Sciatic nerve (tissue), 2 donors: ENCODE measurements around the gene DHX8. TPM values are rescaled to one million over a fixed set of nuclear protein-coding genes. Genes with fewer than 3 reads are reported as not detected.
"Not testable (repeated sequence)": the region's sequence is repeated elsewhere in the genome, so short reads cannot be mapped to it uniquely, and the experiment has no call there.

Experiments used
- ATAC-seq: fragments of 200-7000 bp; cut with Tn5 transposase; one replicate; pipeline ENCODE4 v1.9.1; 2020; ENCODE audit warnings: mild to moderate bottlenecking, moderate library complexity
- DNase-seq: peaks from one replicate; pipeline ENCODE4 v3.0.0-alpha.2; 2020; ENCODE audit warnings: low spot score
- intact Hi-C: fragments of 100-400 bp; cut with DNase I; formaldehyde crosslinking; loops from one replicate; pipeline ENCODE4 v1.14.2; 2022
- total RNA-seq: library from RNA; stranded (reverse); fragmentation: NEBNext Ultra II Directional; extraction: Animal tissue kit (Norgen Biotek cat#: 25700); gene quantifications from one replicate; pipeline ENCODE4 v1.2.1, GENCODE V29; 2021
- donor health status: DM: no; HTN: no; CAD: no.
- donor health status: DM: no; HTN: no; CAD: no.

Gene DHX8
- total RNA-seq, 1 donor from 2014 or later, result 40.9 TPM

GRCh38 chr17:43509440-43509839 is 25.7 kb downstream of the DHX8 start:
- intact Hi-C loops, DNase-seq, ATAC-seq: not testable (repeated sequence)

DNA sequence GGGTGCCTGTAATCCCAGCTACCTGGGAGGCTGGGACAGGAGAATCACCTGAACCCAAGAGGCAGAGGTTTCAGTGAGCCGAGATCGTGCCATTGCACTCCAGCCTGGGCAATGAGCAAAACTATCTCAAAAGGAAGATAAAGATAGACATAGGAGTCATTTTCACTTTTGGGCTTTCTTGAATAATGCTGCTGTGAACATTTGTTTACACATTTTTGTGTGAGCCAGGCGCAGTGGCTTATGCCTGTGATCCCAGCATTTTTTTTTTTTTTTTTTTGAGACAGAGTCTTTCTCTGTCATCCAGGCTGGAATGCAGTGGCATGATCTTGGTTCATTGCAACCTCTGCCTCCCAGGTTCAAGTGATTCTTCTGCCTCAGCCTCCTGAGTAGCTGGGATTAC is 27.4 kb downstream of the DHX8 start:
- DNase-seq, intact Hi-C loops, ATAC-seq: not testable (repeated sequence)

- intact Hi-C loops, result no loop called here
- ATAC-seq (no peak), DNase-seq (no peak)
These were observed 31.9 kb downstream of the DHX8 start for GRCh38 chr17:43515656-43516055.

- intact Hi-C loops, result no loop called here
- ATAC-seq (no peak), DNase-seq (no peak)
These were observed 33.4 kb downstream of the DHX8 start for GRCh38 chr17:43517161-43517560.

GRCh38 chr17:43517615-43518386 is 34.0 kb downstream of the DHX8 start:
- ATAC-seq (no peak), DNase-seq (no peak)
- intact Hi-C loops, result no loop called here

GRCh38 chr17:43521389-43521788 is 37.6 kb downstream of the DHX8 start:
- intact Hi-C loops, result no loop called here
- DNase-seq (no peak), ATAC-seq (no peak)

- ATAC-seq (no peak), DNase-seq (no peak)
- intact Hi-C loops, result no loop called here
These were observed 41.3 kb downstream of the DHX8 start for GRCh38 chr17:43524945-43525575.

- DNase-seq (no peak), ATAC-seq (no peak)
- intact Hi-C loops, result no loop called here
These were observed 43.3 kb downstream of the DHX8 start for GRCh38 chr17:43526886-43527648.

DNA sequence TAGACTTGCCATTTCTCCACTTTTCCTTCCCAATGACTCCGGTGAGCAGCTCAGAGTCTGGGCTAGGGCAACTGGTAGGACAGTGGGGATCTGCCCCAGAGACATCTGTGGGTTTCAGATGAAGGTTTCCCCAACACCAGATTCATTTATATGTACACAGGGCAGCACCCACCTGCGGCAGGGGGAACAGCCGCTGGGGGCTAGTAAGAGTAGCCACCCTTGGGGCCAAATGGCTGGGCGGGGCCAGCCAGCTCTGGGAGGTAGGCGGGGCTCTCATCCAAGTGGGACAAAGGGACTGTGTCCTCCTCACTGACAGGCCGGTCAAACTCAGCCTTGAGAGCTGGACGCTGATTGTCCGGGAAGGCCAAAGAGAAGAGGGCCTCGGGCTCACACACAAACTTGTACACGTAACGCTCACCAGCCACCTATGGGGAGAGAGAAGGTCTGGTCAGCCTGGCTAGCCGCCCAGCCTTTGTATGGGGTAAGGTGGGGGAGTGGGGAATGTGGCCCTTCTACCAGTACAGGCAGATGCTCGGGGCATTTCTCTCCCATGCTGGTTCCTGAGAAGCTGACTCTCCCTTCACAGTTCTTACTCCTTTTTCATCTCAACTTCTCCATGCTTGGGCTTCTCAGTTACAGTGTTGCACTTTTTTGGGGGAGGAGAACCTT is 44.7 kb downstream of the DHX8 start:
- peak; percentile 61 for DNase-seq
- intact Hi-C loops, result no loop called here
- no peak for ATAC-seq

GRCh38 chr17:43528988-43529814 is 45.4 kb downstream of the DHX8 start:
- intact Hi-C loops, result no loop called here
- ATAC-seq (no peak), DNase-seq (no peak)

DNA sequence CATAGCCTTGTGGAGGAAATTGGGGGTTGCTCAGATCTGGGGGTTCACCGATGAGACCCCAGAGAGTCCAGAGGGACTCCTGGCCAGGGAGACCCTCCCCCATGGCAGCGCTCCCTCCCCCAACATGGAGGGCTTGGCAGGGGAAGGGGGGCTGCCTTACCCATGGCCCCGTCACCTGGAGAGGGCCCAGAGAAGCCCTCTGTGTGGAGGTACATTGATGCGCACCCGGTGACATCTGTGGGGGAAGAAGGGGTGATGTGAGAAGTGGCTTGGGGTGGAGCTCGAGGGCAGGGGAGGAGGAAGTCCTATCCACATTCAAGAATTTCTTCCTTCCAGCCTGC is 46.1 kb downstream of the DHX8 start:
- DNase-seq (no peak), ATAC-seq (no peak)
- intact Hi-C loops, result no loop called here

- intact Hi-C loops, result no loop called here
- DNase-seq (peak; percentile 86), ATAC-seq (peak; percentile 72)
These were observed 46.7 kb downstream of the DHX8 start for GRCh38 chr17:43530288-43531081.

DNA sequence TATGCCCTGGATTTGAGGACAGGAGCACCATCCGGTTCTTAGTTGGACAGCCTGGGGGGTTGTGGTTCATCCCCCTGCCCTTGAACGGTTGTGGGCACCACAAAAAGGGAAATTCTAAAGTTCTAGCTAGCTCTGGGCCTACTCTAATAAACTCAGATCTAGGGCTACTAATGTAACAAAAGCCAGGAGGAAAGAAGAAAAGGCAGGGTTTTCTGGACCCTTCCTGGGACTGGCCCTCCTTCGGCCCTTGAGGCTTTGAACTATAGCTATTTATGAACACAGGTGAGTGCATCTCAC is 47.3 kb downstream of the DHX8 start:
- DNase-seq, result no peak
- ATAC-seq, result no peak
- intact Hi-C loops, result no loop called here

DNA sequence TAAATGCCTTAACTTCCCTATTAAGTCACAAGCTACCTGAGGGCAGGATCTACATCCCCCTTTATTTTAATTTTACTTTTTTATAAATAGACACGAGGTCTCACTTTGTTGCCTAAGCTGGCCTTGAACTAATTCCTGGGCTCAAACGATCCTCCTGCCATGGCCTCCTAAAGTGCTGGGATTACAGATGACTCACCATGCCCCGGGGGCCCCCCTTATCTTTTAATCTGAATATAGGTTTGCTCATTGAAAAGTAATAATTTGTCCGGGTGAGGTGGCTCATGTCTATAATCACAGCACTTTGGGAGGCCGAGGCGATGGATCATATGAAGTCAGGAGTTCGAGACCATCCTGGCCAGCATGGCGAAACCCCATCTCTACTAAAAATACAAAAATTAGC is 48.2 kb downstream of the DHX8 start:
- ATAC-seq (no peak), DNase-seq (no peak)
- intact Hi-C loops, result no loop called here

- no peak for DNase-seq
- ATAC-seq, result no peak
- intact Hi-C loops, result no loop called here
These were observed 48.8 kb downstream of the DHX8 start for GRCh38 chr17:43532581-43532980.

GRCh38 chr17:43533699-43534098 is 49.9 kb downstream of the DHX8 start:
- intact Hi-C loops, result no loop called here
- DNase-seq (no peak), ATAC-seq (no peak)

DNA sequence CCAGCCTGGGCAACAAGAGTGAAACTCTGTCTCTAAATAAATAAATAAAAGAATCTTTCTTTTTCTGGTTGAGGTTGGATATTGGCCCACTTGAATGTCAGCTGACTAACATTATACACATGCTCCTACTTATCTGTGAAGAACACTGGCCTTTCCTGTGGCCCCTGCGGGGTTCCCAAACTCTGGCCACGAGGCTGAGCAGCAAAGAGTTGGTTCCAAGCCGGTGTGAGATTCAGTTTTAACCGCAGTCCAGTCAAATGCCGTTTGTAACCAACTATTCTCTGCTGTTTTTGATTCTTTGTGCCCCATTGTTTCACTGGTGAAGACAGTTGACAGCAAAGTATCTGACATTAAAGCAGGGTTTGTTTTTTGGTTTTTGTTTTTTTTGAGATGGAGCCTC is 51.1 kb downstream of the DHX8 start:
- no peak for ATAC-seq
- intact Hi-C loops, result no loop called here
- no peak for DNase-seq

DNA sequence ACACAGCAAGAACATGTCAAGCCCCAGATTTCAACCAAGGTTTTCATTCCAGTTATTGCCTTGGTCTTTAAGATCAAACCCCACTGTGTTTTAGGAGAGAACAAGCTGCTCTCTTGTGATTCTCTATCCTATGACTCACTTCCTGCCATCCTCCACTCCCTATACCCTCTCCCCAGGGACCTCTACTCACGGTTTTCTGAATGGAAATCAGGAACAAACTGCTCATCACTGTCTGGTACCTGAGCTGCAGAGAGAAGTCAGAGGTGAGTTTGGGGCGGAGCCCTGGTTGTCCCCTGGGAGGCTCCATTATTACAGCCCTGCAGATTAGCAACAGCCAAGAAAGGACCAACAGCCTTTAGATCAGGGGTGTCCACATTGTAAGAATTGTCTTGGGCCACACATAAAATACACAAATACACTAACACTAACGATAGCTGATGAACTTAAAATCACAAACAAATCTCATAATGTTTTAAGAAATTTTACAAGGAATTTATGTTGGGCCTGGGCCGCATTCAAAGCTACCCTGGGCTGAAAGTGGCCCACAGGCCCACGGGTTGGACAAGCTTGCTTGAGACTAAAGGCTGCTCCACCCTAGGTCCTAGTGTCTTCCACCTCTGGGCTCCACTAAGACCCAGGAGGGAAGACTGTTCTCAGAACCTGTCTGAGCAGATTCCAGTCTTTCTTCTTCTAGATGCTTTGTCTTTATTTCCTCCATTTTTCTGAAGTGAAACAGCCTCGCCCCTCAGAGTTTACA is 52.6 kb downstream of the DHX8 start:
- intact Hi-C loops, result no loop called here
- no peak for DNase-seq
- peak; percentile 39 for ATAC-seq
